ENCODE measurements around the gene ZFY.
A peak's percentile ranks its signal among the peaks of the same experiment; 100 is the strongest.

ZFY gene

GRCh38 chrY:2934861-2935715 lies at the start of gene ZFY:
ZFY (plus strand) TSS chrY:2935381; CDS start chrY:2953937, 18,556 bp downstream.
- Mint-ChIP-seq H3K27me3 (no peaks in the 10 kb centered on the region), H3K36me3 (peaks cover 3% of the 10 kb centered on the region), H3K4me3 (peak within 1 kb of the TSS; percentile 90), H3K4me1 (ENCODE audit: low read depth) (peaks cover 35% of the 10 kb centered on the region), H3K9me3 (ENCODE audit: low read depth) (no peaks in the 10 kb centered on the region), H3K27ac (peak within 1 kb of the TSS; percentile 98)

GRCh38 chrY:2885880-2886279 lies 49.3 kb upstream of the ZFY start:
- H3K4me1 Mint-ChIP-seq (ENCODE audit: low read depth) = peaks cover 13% of the 10 kb centered on the region
- no peaks in the 10 kb centered on the region for H3K9me3 Mint-ChIP-seq (ENCODE audit: low read depth)
- H3K27ac Mint-ChIP-seq = no peak overlapping the region
- peaks cover 2% of the 10 kb centered on the region for H3K36me3 Mint-ChIP-seq
- H3K27me3 Mint-ChIP-seq = no peaks in the 10 kb centered on the region
- H3K4me3 Mint-ChIP-seq = no peak overlapping the region

- no peak overlapping the region for H3K4me3 Mint-ChIP-seq
- H3K4me1 Mint-ChIP-seq (ENCODE audit: low read depth) = peaks cover 13% of the 10 kb centered on the region
- H3K9me3 Mint-ChIP-seq (ENCODE audit: low read depth) = no peaks in the 10 kb centered on the region
- H3K36me3 Mint-ChIP-seq = peaks cover 2% of the 10 kb centered on the region
- H3K27me3 Mint-ChIP-seq = no peaks in the 10 kb centered on the region
- no peak overlapping the region for H3K27ac Mint-ChIP-seq
Measured at GRCh38 chrY:2887386-2887785, 47.8 kb upstream of the ZFY start.

GRCh38 chrY:2887955-2888354 lies 47.2 kb upstream of the ZFY start:
- peak overlapping the region; percentile 59 for H3K4me3 Mint-ChIP-seq
- no peaks in the 10 kb centered on the region for H3K27me3 Mint-ChIP-seq
- peak overlapping the region; percentile 16 for H3K27ac Mint-ChIP-seq
- peaks cover 2% of the 10 kb centered on the region for H3K36me3 Mint-ChIP-seq
- H3K4me1 Mint-ChIP-seq (ENCODE audit: low read depth) = peaks cover 13% of the 10 kb centered on the region
- no peaks in the 10 kb centered on the region for H3K9me3 Mint-ChIP-seq (ENCODE audit: low read depth)

DNA sequence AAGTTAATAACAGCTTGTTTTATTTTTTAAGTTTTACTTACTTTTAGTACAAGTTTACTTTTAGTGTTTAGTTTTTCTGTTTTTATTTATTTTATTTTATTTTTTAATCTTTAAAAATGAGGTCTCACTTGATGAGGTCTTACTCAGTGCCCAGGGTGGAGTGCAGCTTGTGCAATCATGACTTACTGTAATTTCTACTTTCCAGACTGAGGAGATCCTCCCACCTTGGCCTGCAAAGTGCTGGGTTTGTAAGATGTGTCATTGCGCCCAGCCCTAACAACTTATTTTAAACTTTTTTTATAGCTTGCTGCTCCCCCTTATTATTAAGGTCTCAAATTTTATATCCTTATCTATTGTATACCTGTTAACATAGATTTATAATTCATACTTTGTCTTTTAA lies 41.7 kb upstream of the ZFY start:
- Mint-ChIP-seq H3K4me1 (ENCODE audit: low read depth) (peaks cover under 1% of the 10 kb centered on the region), H3K27ac (no peak overlapping the region)

GRCh38 chrY:2896050-2896449 lies 39.1 kb upstream of the ZFY start:
- Mint-ChIP-seq H3K4me1 (ENCODE audit: low read depth) (no peaks in the 10 kb centered on the region), H3K27ac (no peak overlapping the region), H3K27me3 (no peaks in the 10 kb centered on the region), H3K4me3 (no peak overlapping the region), H3K36me3 (peaks cover 3% of the 10 kb centered on the region), H3K9me3 (ENCODE audit: low read depth) (no peaks in the 10 kb centered on the region)

More for the DNA sequence above, 41.7 kb upstream of the ZFY start:
- H3K27me3 Mint-ChIP-seq = no peaks in the 10 kb centered on the region
- no peak overlapping the region for H3K4me3 Mint-ChIP-seq
- peaks cover under 1% of the 10 kb centered on the region for H3K36me3 Mint-ChIP-seq
- H3K9me3 Mint-ChIP-seq (ENCODE audit: low read depth) = no peaks in the 10 kb centered on the region

DNA sequence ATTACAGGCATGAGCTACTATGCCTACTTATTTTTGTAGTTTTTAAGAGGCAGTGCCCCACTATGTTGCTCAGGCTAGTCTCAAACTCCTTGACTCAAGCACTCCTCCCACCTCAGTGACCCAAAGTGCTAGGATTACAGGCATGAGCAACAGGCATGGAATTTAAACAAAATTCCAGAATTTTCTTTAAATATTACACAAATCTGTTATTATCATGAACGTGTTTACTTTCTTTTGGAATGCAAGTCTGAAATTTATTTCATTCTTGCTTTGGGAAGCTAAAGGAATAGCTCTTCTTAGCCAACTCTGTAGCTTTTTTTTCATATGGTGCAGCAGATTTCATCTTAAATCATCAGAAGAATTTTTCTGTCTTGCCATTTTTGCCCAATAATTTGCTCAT lies 27.8 kb upstream of the ZFY start:
- H3K4me1 Mint-ChIP-seq (ENCODE audit: low read depth) = peaks cover 2% of the 10 kb centered on the region
- no peak overlapping the region for H3K4me3 Mint-ChIP-seq
- no peak overlapping the region for H3K27ac Mint-ChIP-seq
- H3K36me3 Mint-ChIP-seq = peaks cover 2% of the 10 kb centered on the region
- no peaks in the 10 kb centered on the region for H3K27me3 Mint-ChIP-seq
- H3K9me3 Mint-ChIP-seq (ENCODE audit: low read depth) = no peaks in the 10 kb centered on the region

DNA sequence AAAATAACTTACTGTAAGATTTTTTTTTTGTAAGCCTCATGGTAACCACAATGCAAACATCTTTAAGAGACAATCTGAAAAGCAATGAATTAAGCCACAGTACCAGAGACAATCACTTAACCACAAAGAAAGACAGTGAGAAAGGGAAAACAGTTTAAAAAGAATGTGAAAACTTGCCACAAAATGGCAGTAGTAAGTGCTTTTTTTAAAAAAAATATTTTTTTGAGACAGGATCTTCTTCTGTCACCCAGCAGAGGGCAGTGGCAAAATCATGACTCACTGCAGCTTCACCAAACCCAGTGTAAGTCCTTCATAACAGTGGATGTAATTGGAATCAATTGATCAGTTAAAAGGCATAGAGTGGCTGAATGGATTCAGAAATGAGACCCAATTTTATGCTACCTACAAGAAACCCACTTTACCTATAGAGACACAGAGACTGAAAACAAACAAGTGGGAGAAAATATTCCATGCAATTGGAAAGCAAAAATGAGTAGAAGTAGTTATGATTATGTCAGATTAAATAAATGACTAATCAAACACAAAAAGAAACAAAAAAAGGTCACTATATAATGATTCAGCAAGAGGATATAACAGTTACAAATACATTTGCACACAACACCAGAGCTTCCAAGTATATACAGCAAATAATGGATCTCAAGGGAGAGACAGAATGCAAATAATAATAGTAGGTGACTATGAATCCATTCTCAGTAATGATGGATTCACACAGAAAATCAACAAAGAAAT lies 21.9 kb upstream of the ZFY start:
- Mint-ChIP-seq H3K27me3 (no peaks in the 10 kb centered on the region), H3K36me3 (no peaks in the 10 kb centered on the region), H3K4me3 (peak overlapping the region; percentile 32), H3K27ac (peak overlapping the region; percentile 50), H3K9me3 (ENCODE audit: low read depth) (no peaks in the 10 kb centered on the region), H3K4me1 (ENCODE audit: low read depth) (peaks cover 11% of the 10 kb centered on the region)

- H3K9me3 Mint-ChIP-seq (ENCODE audit: low read depth) = no peaks in the 10 kb centered on the region
Measured at GRCh38 chrY:2934078-2934477, 1.1 kb upstream of the ZFY start.

GRCh38 chrY:2935716-2936435 lies 695 bp downstream of the ZFY start:
- Mint-ChIP-seq H3K27ac (peak overlapping the region; percentile 98), H3K4me1 (ENCODE audit: low read depth) (peaks cover 41% of the 10 kb centered on the region), H3K4me3 (peak overlapping the region; percentile 87), H3K27me3 (no peaks in the 10 kb centered on the region), H3K36me3 (peaks cover 3% of the 10 kb centered on the region), H3K9me3 (ENCODE audit: low read depth) (no peaks in the 10 kb centered on the region)

More at GRCh38 chrY:2934078-2934477, 1.1 kb upstream of the ZFY start:
- Mint-ChIP-seq H3K27me3 (no peaks in the 10 kb centered on the region), H3K27ac (peak overlapping the region; percentile 96), H3K4me1 (ENCODE audit: low read depth) (peaks cover 25% of the 10 kb centered on the region), H3K4me3 (peak overlapping the region; percentile 90), H3K36me3 (peaks cover 6% of the 10 kb centered on the region)

DNA sequence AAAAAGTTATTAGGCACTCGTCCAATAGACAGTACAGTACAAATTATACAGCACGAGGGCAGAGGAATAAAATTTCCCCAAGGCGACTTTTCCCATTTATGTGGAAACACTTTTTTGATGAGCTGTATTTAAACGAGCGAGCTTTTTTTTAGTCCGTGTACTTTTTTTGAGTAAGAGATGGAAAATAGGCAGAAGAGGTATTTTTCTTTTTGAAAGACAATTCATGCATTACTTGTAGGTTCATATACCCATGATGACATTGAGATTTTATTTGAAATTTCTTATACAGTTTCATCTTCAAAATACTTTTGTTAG lies 1.2 kb downstream of the ZFY start:
- Mint-ChIP-seq H3K27me3 (no peaks in the 10 kb centered on the region), H3K27ac (peak overlapping the region; percentile 98), H3K4me3 (peak overlapping the region; percentile 87), H3K4me1 (ENCODE audit: low read depth) (peaks cover 44% of the 10 kb centered on the region), H3K9me3 (ENCODE audit: low read depth) (no peaks in the 10 kb centered on the region), H3K36me3 (peaks cover 3% of the 10 kb centered on the region)

- H3K9me3 Mint-ChIP-seq (ENCODE audit: low read depth) = no peaks in the 10 kb centered on the region
- peak overlapping the region; percentile 87 for H3K4me3 Mint-ChIP-seq
- no peaks in the 10 kb centered on the region for H3K27me3 Mint-ChIP-seq
- peaks cover 44% of the 10 kb centered on the region for H3K4me1 Mint-ChIP-seq (ENCODE audit: low read depth)
- peak overlapping the region; percentile 98 for H3K27ac Mint-ChIP-seq
- H3K36me3 Mint-ChIP-seq = peaks cover 3% of the 10 kb centered on the region
Measured at GRCh38 chrY:2937149-2937548, 2.0 kb downstream of the ZFY start.

- Mint-ChIP-seq H3K27me3 (no peaks in the 10 kb centered on the region), H3K27ac (no peak overlapping the region), H3K9me3 (ENCODE audit: low read depth) (no peaks in the 10 kb centered on the region), H3K4me3 (no peak overlapping the region), H3K36me3 (peaks cover 3% of the 10 kb centered on the region), H3K4me1 (ENCODE audit: low read depth) (peaks cover 56% of the 10 kb centered on the region)
Measured at GRCh38 chrY:2949590-2950252, 14.5 kb downstream of the ZFY start.

DNA sequence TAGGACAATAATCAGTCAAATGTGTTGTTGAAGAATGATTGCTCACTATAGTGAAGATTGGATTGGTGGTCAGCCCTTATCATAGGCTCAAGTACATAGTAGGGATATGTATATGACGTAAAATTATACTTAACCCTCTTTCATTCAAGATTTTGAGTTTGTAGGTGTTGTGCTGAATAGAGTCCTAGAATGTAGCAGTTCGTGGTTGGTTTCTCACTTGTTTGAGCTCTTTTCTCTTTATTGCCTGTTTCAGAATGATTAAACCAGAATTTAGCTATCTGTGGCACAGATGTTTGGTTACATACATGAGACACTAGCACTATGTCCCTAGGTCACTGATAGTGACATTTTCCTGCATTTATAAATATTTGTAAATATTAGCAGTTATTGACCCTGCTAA lies 15.5 kb downstream of the ZFY start:
- no peak overlapping the region for H3K4me3 Mint-ChIP-seq
- H3K4me1 Mint-ChIP-seq (ENCODE audit: low read depth) = peaks cover 64% of the 10 kb centered on the region
- no peaks in the 10 kb centered on the region for H3K9me3 Mint-ChIP-seq (ENCODE audit: low read depth)
- peaks cover 5% of the 10 kb centered on the region for H3K36me3 Mint-ChIP-seq
- H3K27me3 Mint-ChIP-seq = no peaks in the 10 kb centered on the region
- H3K27ac Mint-ChIP-seq = no peak overlapping the region
